ENCODE results near the gene GDPD5.

Gene GDPD5

GRCh38 chr11:75476739-75477613 lies 48.8 kb downstream of the GDPD5 start:
- ChIA-PET CTCF (interaction anchor here (1.6 to 2.2 kb wide), 3 partner anchors 31 to 51 kb away, joined by 3 to 8 read pairs (median 4); no protein-coding TSS in a partner anchor), POLR2A (no interaction called here)
- no peak for DNase-seq (ENCODE audit: extremely low spot score)
- TF ChIP-seq, protein P1, sequence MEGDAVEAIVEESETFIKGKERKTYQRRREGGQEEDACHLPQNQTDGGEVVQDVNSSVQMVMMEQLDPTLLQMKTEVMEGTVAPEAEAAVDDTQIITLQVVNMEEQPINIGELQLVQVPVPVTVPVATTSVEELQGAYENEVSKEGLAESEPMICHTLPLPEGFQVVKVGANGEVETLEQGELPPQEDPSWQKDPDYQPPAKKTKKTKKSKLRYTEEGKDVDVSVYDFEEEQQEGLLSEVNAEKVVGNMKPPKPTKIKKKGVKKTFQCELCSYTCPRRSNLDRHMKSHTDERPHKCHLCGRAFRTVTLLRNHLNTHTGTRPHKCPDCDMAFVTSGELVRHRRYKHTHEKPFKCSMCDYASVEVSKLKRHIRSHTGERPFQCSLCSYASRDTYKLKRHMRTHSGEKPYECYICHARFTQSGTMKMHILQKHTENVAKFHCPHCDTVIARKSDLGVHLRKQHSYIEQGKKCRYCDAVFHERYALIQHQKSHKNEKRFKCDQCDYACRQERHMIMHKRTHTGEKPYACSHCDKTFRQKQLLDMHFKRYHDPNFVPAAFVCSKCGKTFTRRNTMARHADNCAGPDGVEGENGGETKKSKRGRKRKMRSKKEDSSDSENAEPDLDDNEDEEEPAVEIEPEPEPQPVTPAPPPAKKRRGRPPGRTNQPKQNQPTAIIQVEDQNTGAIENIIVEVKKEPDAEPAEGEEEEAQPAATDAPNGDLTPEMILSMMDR (IDR thresholded peaks at IDR 0.05; ENCODE audit: control extremely low read depth, extremely low read depth, low read depth, missing control alignments) = no peak

- TF ChIP-seq, protein P1 (IDR thresholded peaks at IDR 0.05; ENCODE audit: control extremely low read depth, extremely low read depth, low read depth, missing control alignments) = no peak
- ChIA-PET CTCF (interaction anchor here (0.9 to 1.8 kb wide), 4 partner anchors 30 to 57 kb away, joined by 3 to 4 read pairs (median 4); no protein-coding TSS in a partner anchor), POLR2A (no interaction called here)
- no peak for DNase-seq (ENCODE audit: extremely low spot score)
These were observed 49.7 kb downstream of the GDPD5 start for GRCh38 chr11:75475767-75476650.

- CTCF ChIA-PET = interaction anchor here (0.9 to 1.8 kb wide), 3 partner anchors 29 to 58 kb away, joined by 3 to 4 read pairs (median 4); no protein-coding TSS in a partner anchor
- peak; percentile 59 for DNase-seq (ENCODE audit: extremely low spot score)
- TF ChIP-seq, protein P1 (IDR thresholded peaks at IDR 0.05; ENCODE audit: control extremely low read depth, extremely low read depth, low read depth, missing control alignments) = no peak
- POLR2A ChIA-PET = no interaction called here
These were observed 50.6 kb downstream of the GDPD5 start for GRCh38 chr11:75474878-75475766.

- ChIA-PET POLR2A (no interaction called here), CTCF (interaction anchor here (1.7 kb wide), 1 partner anchor 59 kb away, joined by 4 read pairs; no protein-coding TSS in a partner anchor)
- TF ChIP-seq, protein P1 (IDR thresholded peaks at IDR 0.05; ENCODE audit: control extremely low read depth, extremely low read depth, low read depth, missing control alignments) = no peak
- no peak for DNase-seq (ENCODE audit: extremely low spot score)
These were observed 51.5 kb downstream of the GDPD5 start for GRCh38 chr11:75474240-75474639.

- POLR2A ChIA-PET = no interaction called here
These were observed 52.1 kb downstream of the GDPD5 start for GRCh38 chr11:75473684-75474083.

More at GRCh38 chr11:75473684-75474083, 52.1 kb downstream of the GDPD5 start:
- DNase-seq (ENCODE audit: extremely low spot score) = no peak
- TF ChIP-seq, protein P1 (IDR thresholded peaks at IDR 0.05; ENCODE audit: control extremely low read depth, extremely low read depth, low read depth, missing control alignments) = no peak
- CTCF ChIA-PET = no interaction called here
